Measurements from ENCODE around the gene CPNE5.

The CPNE5 gene

DNA sequence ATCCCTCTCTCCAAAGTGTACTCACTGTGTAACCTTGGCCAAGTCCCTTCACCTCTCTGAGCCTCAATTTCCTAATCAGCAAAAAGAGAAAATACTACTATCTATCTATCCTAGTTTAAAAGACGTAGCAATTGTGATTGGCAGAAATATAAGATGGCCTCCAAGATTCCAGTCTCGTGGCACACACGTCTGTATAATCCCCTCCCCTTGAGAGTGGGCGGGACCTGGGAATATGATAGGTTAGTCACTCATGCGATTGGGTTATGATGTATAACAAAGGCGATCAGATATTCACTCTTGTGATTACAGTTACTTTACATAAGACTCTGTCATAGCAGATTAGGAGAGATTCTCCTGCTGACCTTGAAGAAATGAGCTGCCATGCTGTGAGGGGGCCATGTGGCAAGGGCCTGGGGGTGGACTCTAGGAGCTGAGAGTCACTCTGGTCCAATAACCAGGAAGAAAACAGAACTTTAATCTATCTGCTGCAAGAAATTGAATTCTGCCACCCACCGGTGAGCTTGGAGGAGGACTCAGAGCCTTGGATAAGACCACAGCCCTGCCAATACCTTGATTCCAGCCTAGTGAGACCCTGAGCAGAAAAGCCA, 6.0 kb downstream of the CPNE5 start:
- DNase-seq = no peak

GRCh38 chr6:36832313-36832712, 6.9 kb downstream of the CPNE5 start:
- no peak for DNase-seq

- DNase-seq = no peak
Observed at GRCh38 chr6:36830577-36830976, 8.7 kb downstream of the CPNE5 start.

- DNase-seq = no peak
Observed at GRCh38 chr6:36829919-36830544, 9.2 kb downstream of the CPNE5 start.

- no peak for DNase-seq
Observed at GRCh38 chr6:36827261-36828079, 11.8 kb downstream of the CPNE5 start.

DNA sequence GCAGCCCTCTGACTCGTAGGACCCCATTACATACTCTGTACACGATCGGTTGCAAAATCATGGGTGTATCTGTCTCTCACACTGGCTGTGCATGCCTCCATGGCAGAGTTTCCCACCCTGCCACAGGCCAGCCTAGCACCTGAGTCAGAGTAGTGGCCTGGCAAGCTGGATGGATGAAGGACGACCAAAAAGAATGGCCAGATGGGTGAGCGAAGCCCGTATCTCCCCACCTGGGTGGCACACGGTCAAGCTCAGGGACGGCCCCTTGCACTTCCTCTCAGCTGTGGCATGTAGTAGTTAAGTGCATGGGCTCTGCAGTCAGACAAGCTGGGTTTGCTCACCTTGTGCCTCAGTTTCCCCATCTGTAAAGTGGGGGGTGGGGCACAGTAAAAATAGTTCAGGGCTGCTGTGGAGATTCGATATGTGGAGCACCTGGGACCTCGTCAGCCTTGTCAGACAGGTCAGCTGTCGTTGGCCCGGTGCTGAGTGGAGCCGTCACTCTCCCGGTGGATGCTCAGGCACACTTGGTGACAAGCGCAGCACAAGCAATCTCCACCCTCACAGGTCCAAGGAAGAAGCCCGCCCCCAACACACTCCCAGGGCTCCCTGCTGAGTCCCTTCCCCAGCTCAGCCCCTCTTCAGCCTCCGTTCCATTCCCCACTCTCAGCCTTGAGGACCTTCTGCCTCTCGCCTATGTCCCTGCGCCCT, 12.6 kb downstream of the CPNE5 start:
- DNase-seq = no peak

GRCh38 chr6:36825994-36826393, 13.2 kb downstream of the CPNE5 start:
- no peak for DNase-seq

- no peak for DNase-seq
Observed at GRCh38 chr6:36825452-36825851, 13.8 kb downstream of the CPNE5 start.

- no peak for DNase-seq
Observed at GRCh38 chr6:36824253-36824652, 15.0 kb downstream of the CPNE5 start.

- DNase-seq = no peak
Observed at GRCh38 chr6:36823421-36824096, 15.7 kb downstream of the CPNE5 start.

- no peak for DNase-seq
Observed at GRCh38 chr6:36822506-36823269, 16.6 kb downstream of the CPNE5 start.

- DNase-seq = no peak
Observed at GRCh38 chr6:36821581-36822335, 17.5 kb downstream of the CPNE5 start.

- DNase-seq = no peak
Observed at GRCh38 chr6:36820700-36821580, 18.3 kb downstream of the CPNE5 start.

DNA sequence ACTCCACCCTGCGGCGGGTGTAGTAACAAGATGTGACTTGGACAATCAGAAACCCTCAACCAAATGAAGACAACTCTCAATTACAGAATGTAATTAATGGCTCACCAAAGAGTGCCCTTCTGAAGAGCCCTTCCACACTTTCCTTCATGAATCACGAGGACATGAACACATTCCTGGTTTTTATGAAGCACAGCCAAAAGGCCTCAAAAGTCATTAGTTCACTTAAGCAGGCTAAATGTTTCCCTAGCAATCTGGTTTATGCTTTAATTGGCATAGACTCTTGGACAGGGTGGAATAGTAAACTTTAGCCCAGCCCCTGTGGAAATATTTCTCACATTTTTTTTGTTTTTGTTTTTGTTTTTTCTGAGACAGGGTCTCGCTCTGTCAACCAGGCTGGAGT, 20.5 kb downstream of the CPNE5 start:
- no peak for DNase-seq

DNA sequence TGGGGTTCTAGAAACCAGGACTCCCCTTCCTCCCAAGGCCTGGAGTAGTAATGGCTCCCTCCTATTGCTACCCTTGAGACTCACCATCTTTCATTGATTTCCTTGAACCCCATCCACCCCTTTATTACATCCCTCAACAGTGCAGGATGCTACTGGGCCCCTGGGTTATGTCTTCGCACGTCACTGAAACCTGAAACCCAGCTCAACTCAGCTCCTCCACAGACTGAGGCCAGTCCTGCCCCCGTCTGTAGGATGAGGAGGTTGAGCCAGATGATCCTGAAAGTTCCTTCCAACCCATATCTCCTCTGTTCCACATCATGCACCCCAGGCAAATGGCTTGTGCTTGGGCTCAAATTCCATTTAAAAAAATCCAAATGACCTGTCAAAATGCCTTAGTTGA, 21.4 kb downstream of the CPNE5 start:
- no peak for DNase-seq

GRCh38 chr6:36817176-36817817, 21.9 kb downstream of the CPNE5 start:
- DNase-seq = no peak

DNA sequence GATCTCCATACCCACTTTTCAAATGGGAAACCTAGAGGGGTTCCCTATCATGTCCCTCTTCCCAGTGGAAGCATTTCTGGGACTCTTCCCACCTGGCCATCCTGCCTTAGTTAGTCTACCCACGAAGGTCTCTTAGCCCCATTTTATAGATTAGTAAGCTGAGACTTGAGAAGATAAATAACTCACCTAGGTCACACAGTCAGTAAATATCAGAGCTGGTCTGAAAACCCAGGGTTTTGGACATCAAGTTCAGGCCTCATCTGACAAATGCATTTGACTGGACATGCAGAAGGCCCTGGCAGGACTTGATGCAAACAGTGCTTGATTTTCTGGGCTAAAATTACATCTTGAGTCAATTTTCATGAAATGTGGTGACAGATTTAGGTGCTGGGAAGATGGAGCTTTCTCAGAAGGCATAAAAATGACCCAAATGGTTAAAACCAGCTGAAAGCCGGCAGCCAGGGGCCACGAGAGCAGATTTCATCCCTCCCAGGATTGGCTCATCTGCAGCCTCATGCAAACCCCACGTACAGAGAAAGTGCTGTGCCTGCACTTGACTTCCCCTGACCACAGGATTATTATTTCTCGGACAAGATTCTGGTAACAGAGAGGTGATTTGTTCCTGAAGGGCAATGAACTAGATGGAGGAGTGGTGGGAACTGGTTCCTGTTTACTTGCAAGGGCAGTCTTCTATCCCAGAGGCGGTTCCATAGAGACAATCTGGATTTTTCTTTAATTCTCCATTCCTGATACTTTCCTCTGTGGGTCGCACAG, 23.1 kb downstream of the CPNE5 start:
- DNase-seq = no peak

- DNase-seq = no peak
Observed at GRCh38 chr6:36814249-36814648, 25.0 kb downstream of the CPNE5 start.

- no peak for DNase-seq
Observed at GRCh38 chr6:36813526-36813925, 25.7 kb downstream of the CPNE5 start.

Data from T-helper 9 cell (primary cell).